ENCODE measurements around the gene STC2.

- TF ChIP-seq CTCF (IDR thresholded peaks at IDR 0.05; ENCODE audit: insufficient read depth, low read length) (no peak), POLR2AphosphoS5 (IDR thresholded peaks at IDR 0.05; ENCODE audit: low read depth) (no peak), SPI1 (IDR thresholded peaks at IDR 0.05; ENCODE audit: borderline replicate concordance, low read depth) (no peak)
These were observed 12.5 kb downstream of the STC2 start for GRCh38 chr5:173315495-173316338.

Measured in HL-60 (cell line).